Effector CD4-positive, alpha-beta T cell (primary cell): ENCODE data around the gene C16orf87.
"Not testable (repeated sequence)": the region's sequence is repeated elsewhere in the genome, so short reads cannot be mapped to it uniquely, and the experiment has no call there.

Source experiments
- DNase-seq: peaks from one replicate; pipeline ENCODE4 v3.0.0-alpha.2; 2020
- total RNA-seq: gene quantifications from one replicate; lab custom pipeline; 2026; lab: John Stamatoyannopoulos, UW

Gene C16orf87
- total RNA-seq: 34.7 reads per million, percentile 60 among the genes with 10 or more reads in this experiment

- peak; percentile 87 for DNase-seq
Measured at GRCh38 chr16:46830902-46831647, at the start of gene C16orf87. C16orf87 (minus strand) TSS chr16:46831180; CDS start chr16:46831149, 31 bp downstream.

DNA sequence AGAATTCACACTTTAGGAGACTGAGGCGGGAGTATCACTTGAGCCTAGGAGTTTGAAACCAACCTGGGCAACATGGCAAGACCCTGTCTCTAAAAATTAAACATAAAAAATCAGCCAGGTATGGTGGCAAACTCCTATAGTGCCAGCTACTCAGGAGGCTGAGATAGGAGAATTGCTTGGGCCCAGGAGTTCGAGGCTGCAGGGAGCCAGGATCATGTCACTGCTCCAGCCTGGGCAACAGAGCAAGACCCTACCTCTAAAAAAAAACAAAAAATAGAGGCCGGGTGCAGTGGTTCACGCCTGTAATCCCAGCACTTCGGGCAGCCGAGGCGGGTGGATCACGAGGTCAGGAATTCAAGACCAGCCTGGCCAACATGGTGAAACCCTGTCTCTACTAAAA, 44.3 kb upstream of the C16orf87 start:
- DNase-seq: no peak

DNA sequence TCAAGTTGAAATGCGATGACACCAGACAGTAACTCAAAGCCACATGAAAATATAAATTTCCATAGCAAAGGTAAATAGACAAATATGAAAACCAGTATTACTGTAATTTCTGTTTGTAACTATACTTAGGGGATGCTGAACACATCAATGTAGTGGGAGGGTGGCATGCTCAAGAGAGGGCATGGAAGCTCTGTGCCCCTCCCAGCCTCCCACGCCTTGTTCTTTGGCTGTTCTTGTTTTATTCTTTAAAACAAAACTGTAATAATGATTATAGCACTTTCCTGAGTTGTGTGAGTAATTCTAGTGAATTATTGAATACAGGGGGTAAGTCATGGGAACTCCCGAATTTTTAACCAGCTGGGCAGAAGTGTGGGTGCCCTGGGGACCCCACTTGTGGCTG, 42.2 kb upstream of the C16orf87 start:
- no peak for DNase-seq

GRCh38 chr16:46871597-46871996, 40.6 kb upstream of the C16orf87 start:
- no peak for DNase-seq

DNA sequence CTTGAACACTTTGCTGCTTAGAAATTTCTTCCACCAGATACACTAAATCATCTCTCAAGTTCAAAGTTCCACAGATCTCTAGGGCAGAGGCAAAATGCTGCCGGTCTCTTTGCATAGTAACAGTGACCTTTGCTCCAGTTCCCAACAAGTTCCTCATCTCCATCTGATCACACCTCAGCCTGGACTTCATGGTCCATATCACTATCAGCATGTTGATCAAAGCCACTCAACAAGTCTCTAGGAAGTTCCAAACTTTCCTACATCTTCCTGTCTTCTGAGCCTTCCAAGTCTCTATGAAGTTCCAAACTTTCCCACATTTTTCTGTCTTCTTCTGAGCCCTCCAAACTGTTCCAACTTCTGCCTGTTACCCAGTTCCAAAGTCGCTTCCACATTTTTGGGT, 37.9 kb upstream of the C16orf87 start:
- DNase-seq: not testable (repeated sequence)

DNA sequence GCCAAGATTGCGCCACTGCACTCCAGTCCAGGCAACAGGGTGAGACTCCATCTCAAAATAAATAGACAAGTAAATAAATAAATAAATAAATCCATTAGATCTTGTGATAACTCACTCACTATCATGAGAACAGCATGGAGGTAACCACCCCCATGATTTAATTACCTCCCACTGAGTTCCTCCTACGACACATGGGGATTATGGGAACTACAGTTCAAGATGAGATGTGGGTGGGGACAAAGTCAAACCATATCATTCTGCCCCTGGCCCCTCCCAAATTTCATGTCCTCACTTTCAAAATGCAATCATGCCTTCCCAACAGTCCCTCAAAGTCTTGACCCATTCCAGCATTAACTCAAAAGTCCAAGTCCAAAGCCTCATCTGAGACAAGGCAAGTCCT, 36.5 kb upstream of the C16orf87 start:
- DNase-seq: not testable (repeated sequence)

DNA sequence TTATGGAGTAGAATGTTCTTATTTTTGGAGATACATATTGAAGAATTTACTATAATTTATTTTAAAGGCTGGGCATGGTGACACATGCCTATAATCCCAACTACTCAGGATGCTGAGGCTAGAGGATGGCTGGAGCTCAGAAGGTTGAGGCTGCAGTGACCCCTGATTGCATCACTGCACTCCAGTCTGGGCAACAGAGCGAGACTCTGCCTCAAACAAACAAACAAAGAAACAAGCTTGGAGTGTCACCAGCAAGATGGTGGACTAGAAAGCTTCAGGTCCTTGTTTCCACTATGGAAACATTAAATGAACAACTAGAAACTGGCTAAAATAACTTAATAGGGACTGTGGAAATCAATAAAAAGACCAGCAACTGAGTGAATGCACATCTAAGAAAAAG, 35.3 kb upstream of the C16orf87 start:
- DNase-seq: no peak

- no peak for DNase-seq
Measured at GRCh38 chr16:46862555-46863447, 31.8 kb upstream of the C16orf87 start.

GRCh38 chr16:46859719-46860152, 28.8 kb upstream of the C16orf87 start:
- no peak for DNase-seq

- DNase-seq: no peak
Measured at GRCh38 chr16:46858151-46858550, 27.2 kb upstream of the C16orf87 start.

DNA sequence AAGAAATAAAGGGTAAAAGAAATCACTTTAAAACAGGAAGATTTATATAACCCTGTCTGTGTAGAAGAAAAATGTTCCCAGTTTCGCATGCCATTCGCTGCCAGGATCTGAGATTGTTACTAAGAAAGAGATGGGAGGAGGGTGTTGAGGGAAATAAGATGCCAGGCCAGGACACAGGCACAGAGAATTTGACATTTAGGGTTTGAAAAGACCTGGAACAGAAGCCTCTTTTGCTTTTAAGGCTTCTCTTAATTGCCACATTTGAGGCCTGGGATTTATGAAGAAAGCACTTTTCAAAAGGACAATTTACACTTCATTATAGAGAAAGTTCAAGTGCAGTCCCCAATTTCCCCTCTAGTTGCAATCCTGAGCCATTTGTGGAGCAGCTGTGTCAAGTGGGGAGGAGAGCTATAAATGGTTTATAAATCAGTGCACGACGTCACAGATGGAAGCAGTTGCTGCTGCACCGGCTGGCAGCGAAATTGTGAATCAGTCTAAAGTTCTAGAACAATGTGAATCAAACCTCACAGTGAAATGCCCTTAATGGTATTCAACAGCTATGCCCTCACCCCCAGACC, 26.5 kb upstream of the C16orf87 start:
- DNase-seq: no peak

GRCh38 chr16:46855389-46855788, 24.4 kb upstream of the C16orf87 start:
- DNase-seq: no peak

- no peak for DNase-seq
Measured at GRCh38 chr16:46854846-46855245, 23.9 kb upstream of the C16orf87 start.

- peak; percentile 42 for DNase-seq
Measured at GRCh38 chr16:46853713-46854443, 22.9 kb upstream of the C16orf87 start.

GRCh38 chr16:46852130-46852529, 21.1 kb upstream of the C16orf87 start:
- DNase-seq: no peak

DNA sequence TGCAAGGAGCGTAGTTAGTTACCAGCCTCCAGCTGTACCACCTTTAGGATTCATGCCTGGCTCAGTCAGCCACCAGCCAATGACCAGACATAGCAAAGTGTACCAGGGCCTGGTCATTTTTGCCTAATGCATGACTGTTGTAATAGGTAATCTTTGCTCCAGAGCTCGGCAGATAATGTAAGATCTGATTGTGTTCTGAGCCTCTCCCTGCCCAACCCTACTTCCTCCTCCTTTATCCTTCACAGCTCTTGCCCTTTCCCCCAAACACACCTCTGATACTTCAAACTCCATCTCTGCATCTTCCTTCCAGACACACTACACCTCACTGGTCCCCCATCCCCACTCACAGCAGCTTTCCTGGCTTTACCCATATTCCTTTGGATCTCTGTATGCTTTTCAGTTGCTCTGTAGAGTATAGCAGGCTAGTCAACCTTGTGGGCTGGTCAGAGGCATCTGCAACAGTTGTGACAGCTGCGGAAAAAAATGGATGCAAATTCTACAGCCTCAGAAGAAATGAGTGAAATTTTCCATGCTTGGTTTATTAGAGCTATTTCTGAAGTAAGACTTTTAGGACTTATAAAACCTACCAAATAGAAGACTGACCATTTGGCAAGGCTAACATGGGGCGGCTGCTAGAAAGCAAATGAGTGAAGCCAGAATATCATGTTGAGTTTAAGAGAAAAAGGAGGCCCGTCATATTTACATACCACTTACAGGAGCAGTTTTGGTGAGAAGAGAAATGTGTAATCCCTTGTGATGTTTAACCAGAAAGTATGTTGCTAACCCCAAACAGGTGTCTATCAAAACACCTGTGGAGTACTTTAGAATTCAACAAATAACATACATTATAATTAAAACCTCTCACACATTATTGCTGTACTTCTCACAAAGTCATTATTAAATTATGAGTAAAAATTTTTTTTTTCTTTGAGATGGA, 19.9 kb upstream of the C16orf87 start:
- DNase-seq: no peak

DNA sequence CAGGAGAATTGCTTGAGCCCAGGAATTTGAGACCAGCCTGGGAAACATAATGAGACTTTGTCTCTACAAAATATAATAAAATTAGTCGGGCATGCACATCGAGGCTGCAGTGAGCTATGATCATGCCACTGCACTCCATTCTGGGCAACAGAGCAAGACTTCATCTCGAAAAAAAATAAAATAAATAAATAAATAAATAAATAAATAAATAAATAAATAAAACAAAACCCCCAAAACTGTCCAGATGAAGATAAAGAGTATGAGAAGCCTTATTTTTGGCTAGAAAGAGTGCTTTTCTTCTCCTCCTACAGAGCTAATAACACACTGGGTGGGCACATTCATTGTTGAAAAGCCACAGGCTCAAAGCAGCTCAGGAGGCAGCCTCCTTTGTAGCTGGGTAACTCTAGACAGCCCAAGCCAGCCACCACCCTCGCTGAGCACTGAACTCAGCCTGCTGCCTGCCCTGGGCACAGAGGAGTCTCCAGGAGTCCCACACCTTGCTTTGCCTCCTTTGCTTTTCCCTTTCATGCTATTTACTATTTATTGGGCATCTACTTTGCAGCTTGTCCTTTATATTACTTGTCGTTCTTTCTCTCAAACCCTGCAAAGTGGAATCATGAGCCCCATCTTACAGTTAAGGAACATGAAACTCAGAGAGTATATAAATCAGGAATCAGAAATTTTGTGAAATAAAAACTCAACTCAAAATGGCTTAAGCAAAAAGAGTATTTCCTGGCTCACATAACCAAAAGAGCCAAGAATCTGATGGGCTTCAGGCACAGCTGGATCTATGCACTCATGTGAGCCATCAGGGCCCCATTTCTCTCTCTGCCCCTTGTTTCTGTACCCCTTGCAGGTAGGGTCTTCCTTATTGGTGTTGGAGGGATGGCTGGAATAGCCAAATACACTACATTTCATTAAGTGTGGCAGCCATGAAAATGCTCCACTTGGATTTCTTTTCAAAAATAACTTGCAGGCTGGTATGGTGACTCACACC, 18.1 kb upstream of the C16orf87 start:
- DNase-seq: no peak

DNA sequence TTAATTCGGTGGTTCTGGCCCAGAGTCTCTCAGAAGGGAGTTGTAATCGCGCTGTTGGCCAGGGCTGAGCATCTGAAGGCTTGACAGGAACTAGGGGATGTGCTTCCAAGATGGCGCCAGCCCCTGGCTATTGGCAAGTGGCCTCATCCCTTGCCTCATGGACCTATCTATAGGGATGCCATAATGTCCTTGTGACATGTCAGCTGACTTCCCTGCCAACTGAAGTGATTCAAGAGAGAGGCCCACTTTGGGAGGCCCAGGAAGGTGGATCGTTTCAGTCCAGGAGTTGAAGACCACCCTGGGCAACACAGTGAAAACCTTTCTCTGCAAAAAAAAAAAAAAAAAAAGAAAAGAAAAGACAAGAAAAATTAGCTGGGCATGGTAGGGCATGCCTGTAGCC, 15.0 kb upstream of the C16orf87 start:
- no peak for DNase-seq

DNA sequence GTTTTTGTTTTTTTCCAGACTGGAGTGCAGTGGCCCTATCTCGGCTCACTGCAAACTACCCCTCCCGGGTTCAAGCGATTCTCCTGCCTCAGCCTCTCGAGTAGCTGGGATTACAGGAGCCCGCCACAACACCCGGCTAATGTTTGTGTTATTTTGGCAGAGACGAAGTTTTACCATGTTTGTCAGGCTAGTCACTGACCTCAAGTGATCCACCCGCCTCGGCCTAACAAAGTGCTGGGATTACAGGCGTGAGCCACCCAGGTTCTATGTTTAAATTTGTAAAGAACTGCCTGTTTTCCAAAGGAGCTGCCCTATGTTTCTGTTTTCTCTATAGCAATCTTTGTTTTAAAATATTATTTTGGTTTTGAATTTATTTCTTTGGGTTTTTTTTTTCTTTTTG, 13.8 kb upstream of the C16orf87 start:
- no peak for DNase-seq
